B cell (primary cell): Measurements from ENCODE around the gene ZNF423.

ENCODE experiments used
- EZH2 ChIP-seq: IDR thresholded peaks from 2 replicates; pipeline ENCODE4 v1.6.1; 2012; ENCODE audit warnings: borderline replicate concordance, low read depth, mild to moderate bottlenecking, moderate library complexity, low read length; ENCODE audit not compliant: insufficient read depth, poor library complexity, severe bottlenecking
- TF ChIP-seq, protein P1 (sequence below): fragments of 200-600 bp; IDR thresholded peaks from one replicate; pipeline ENCODE4 v1.8.0; 2022; ENCODE audit warnings: antibody characterized with exemption, mild to moderate bottlenecking

DNA sequence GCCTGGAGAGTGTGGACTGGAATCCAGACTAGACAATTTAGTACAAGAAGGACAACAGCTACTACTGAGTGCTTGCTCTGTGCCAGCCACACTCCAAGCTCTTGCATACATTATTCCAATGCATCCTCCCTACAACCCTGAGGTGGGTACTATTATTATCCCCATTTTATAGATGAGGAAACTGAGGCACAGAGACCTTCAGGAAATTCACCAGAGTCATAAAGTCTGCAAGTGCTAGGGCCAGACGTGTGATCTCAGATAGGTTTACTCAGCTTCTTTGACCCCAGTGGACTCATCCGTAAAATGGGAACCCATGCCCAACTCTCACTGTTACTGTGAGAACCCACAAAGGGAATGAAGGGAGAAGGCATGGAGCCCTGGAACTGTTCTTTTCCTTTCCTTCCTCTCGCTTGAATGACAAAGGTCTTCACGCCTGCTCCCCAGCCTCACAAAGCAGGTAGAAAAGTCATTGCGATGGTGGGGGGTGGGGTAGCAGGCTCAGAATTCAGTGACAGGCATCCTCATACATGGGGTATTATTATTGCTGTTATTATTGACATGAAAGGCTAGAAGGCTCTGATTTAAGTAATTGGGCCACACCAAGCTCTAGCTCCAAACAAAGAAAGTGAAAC lies 160.0 kb downstream of the ZNF423 start:
- TF ChIP-seq, protein P1, sequence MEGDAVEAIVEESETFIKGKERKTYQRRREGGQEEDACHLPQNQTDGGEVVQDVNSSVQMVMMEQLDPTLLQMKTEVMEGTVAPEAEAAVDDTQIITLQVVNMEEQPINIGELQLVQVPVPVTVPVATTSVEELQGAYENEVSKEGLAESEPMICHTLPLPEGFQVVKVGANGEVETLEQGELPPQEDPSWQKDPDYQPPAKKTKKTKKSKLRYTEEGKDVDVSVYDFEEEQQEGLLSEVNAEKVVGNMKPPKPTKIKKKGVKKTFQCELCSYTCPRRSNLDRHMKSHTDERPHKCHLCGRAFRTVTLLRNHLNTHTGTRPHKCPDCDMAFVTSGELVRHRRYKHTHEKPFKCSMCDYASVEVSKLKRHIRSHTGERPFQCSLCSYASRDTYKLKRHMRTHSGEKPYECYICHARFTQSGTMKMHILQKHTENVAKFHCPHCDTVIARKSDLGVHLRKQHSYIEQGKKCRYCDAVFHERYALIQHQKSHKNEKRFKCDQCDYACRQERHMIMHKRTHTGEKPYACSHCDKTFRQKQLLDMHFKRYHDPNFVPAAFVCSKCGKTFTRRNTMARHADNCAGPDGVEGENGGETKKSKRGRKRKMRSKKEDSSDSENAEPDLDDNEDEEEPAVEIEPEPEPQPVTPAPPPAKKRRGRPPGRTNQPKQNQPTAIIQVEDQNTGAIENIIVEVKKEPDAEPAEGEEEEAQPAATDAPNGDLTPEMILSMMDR: no peak
- no peak for TF ChIP-seq EZH2
